Stimulated activated CD8-positive, alpha-beta memory T cell treated with anti-CD3 and anti-CD28 coated beads, Interleukin-7, amount 100 ng/mL, for 1 hour (primary cell): ENCODE results near the gene TMSB15C.
"Not testable (repeated sequence)": the region's sequence is repeated elsewhere in the genome, so short reads cannot be mapped to it uniquely, and the experiment has no call there.

Experiments
- DNase-seq, 2 donors: peaks; one replicate each; pipeline ENCODE4 v3.0.0-alpha.2; 2020; ENCODE audit warnings: low read depth in 2 of 2

TMSB15C gene

GRCh38 chrX:104075778-104076445, at the start of gene TMSB15C:
Gene TMSB15C, minus strand, starts transcription at chrX:104076236.
- not testable (repeated sequence) for DNase-seq

- DNase-seq, result no peak
Measured at GRCh38 chrX:104122829-104123228, 46.8 kb upstream of the TMSB15C start.

GRCh38 chrX:104118765-104119164, 42.7 kb upstream of the TMSB15C start:
- DNase-seq, result no peak

- no peak for DNase-seq
Measured at GRCh38 chrX:104117759-104118158, 41.7 kb upstream of the TMSB15C start.

GRCh38 chrX:104113222-104113965, 37.4 kb upstream of the TMSB15C start:
- peak; percentile 11 to 37 for DNase-seq

- no peak for DNase-seq
Measured at GRCh38 chrX:104112326-104112951, 36.4 kb upstream of the TMSB15C start, which contains the start of gene ZCCHC18. Gene ZCCHC18, plus strand, starts transcription at chrX:104112523. Its CDS starts 1,589 bp downstream, at chrX:104114112.

GRCh38 chrX:104110491-104111240, 34.6 kb upstream of the TMSB15C start:
- not testable (repeated sequence) for DNase-seq

- no peak for DNase-seq
Measured at GRCh38 chrX:104108955-104109354, 32.9 kb upstream of the TMSB15C start.

- DNase-seq, result no peak
Measured at GRCh38 chrX:104105330-104106262, 29.6 kb upstream of the TMSB15C start.

- DNase-seq, result no peak
Measured at GRCh38 chrX:104104676-104105075, 28.6 kb upstream of the TMSB15C start.

- no peak for DNase-seq
Measured at GRCh38 chrX:104098919-104099318, 22.9 kb upstream of the TMSB15C start.

- DNase-seq, result peak in 1 of 2 donors; percentile 22
Measured at GRCh38 chrX:104098151-104098808, 22.2 kb upstream of the TMSB15C start.

GRCh38 chrX:104085919-104086318, 9.9 kb upstream of the TMSB15C start:
- DNase-seq, result no peak

- DNase-seq, result no peak
Measured at GRCh38 chrX:104085477-104085876, 9.4 kb upstream of the TMSB15C start.

- no peak for DNase-seq
Measured at GRCh38 chrX:104084534-104085277, 8.7 kb upstream of the TMSB15C start.

GRCh38 chrX:104084063-104084462, 8.0 kb upstream of the TMSB15C start:
- no peak for DNase-seq

GRCh38 chrX:104077854-104078253, 1.8 kb upstream of the TMSB15C start:
- DNase-seq, result not testable (repeated sequence)

GRCh38 chrX:104062636-104063035, 13.4 kb downstream of the TMSB15C start:
- not testable (repeated sequence) for DNase-seq

GRCh38 chrX:104054956-104055355, 21.1 kb downstream of the TMSB15C start:
- not testable (repeated sequence) for DNase-seq
